HCT116 (cell line): ENCODE results near the gene ERP29.

ENCODE experiments used
- EZH2phosphoT487 ChIP-seq: fragments of 200-600 bp; IDR thresholded peaks from 2 replicates; pipeline ENCODE4 v1.6.1; 2018; ENCODE audit warnings: antibody characterized with exemption, borderline replicate concordance
- FOSL1 ChIP-seq: IDR thresholded peaks from 2 replicates; pipeline ENCODE4 v1.6.1; 2012; ENCODE audit warnings: low read depth
- POLR2A ChIP-seq: IDR thresholded peaks from 2 replicates; pipeline ENCODE4 v1.7.0; 2011; ENCODE audit warnings: borderline replicate concordance; ENCODE audit not compliant: insufficient read depth, insufficient read length; ENCODE audit errors: extremely low read depth
- SP1 ChIP-seq: IDR thresholded peaks from 2 replicates; pipeline ENCODE4 v1.6.1; 2012; ENCODE audit warnings: low read depth
- TF ChIP-seq, protein P1 (sequence below), 3 experiments: fragments of 200-600 bp in 1 of 3; sonication (generic) in 1 of 3; IDR thresholded peaks in 2 of 3; conservative IDR thresholded peaks in 1 of 3; 2 replicates each; pipeline ENCODE4 v1.5.1; 2012 to 2017; ENCODE audit warnings: low read depth in 2 of 3, low read length in 2 of 3, antibody characterized with exemption in 1 of 3, borderline replicate concordance in 1 of 3, control low read depth in 1 of 3, mild to moderate bottlenecking in 1 of 3, mixed read lengths in 1 of 3, mixed run types in 1 of 3, moderate library complexity in 1 of 3; ENCODE audit not compliant: insufficient read depth in 1 of 3
- TF ChIP-seq, protein P2 (sequence below): IDR thresholded peaks from 2 replicates; pipeline ENCODE4 v1.6.1; 2012

DNA sequence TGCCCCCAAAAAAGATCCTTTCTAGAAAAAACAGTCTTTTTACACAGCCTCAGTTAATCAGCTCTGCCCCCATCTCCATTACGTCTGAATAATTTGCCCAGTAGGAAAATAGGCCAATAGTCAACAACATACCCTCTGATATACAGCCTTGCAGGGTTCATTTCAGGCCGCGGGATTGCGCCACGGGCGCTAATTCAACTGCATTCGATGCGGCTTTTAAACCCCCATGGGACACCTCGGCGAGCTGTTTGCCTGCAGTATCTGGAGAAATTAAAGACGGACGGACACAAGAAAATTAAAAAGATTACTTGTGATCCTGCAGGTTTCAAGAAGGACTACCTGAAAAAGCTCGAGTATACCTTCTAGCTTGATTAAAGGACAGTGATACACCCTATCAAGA, 36.1 kb downstream of the ERP29 start:
- TF ChIP-seq, protein P1, sequence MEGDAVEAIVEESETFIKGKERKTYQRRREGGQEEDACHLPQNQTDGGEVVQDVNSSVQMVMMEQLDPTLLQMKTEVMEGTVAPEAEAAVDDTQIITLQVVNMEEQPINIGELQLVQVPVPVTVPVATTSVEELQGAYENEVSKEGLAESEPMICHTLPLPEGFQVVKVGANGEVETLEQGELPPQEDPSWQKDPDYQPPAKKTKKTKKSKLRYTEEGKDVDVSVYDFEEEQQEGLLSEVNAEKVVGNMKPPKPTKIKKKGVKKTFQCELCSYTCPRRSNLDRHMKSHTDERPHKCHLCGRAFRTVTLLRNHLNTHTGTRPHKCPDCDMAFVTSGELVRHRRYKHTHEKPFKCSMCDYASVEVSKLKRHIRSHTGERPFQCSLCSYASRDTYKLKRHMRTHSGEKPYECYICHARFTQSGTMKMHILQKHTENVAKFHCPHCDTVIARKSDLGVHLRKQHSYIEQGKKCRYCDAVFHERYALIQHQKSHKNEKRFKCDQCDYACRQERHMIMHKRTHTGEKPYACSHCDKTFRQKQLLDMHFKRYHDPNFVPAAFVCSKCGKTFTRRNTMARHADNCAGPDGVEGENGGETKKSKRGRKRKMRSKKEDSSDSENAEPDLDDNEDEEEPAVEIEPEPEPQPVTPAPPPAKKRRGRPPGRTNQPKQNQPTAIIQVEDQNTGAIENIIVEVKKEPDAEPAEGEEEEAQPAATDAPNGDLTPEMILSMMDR (IDR thresholded peaks at IDR 0.05 in 2 of 3, conservative IDR thresholded peaks at IDR 0.05 in 1 of 3; ENCODE audit: borderline replicate concordance in 1 of 3, insufficient read depth in 1 of 3, low read depth in 2 of 3, low read length in 2 of 3), result no peak
- no peak for TF ChIP-seq EZH2phosphoT487
- TF ChIP-seq, protein P2, sequence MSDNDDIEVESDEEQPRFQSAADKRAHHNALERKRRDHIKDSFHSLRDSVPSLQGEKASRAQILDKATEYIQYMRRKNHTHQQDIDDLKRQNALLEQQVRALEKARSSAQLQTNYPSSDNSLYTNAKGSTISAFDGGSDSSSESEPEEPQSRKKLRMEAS, result no peak
- no peak for TF ChIP-seq SP1
- TF ChIP-seq POLR2A, result no peak
- TF ChIP-seq FOSL1, result no peak
